Neural cell (in vitro differentiated cells): Measurements from ENCODE around the gene LCAT. TPM values are rescaled to one million over a fixed set of nuclear protein-coding genes. Genes with fewer than 3 reads are reported as not detected.
"Not testable (repeated sequence)": the region's sequence is repeated elsewhere in the genome, so short reads cannot be mapped to it uniquely, and the experiment has no call there.

Experiments used
- H2AFZ ChIP-seq: fragments of 200-600, 300-800 bp; sonication (generic), shearing (Covaris generic); 2 replicates; pipeline ENCODE4 v1.6.0; 2014; ENCODE audit warnings: low read depth, mild to moderate bottlenecking, antibody characterized with exemption, low read length, moderate library complexity
- H3F3A ChIP-seq: fragments of 200-600 bp; shearing (Covaris generic); 2 replicates; pipeline ENCODE4 v1.6.1; 2016; ENCODE audit warnings: mild to moderate bottlenecking, moderate library complexity, mixed read lengths, antibody characterized with exemption, low read length; ENCODE audit not compliant: insufficient read depth, poor library complexity, severe bottlenecking
- H3K27ac ChIP-seq: fragments of 200-600, 300-800 bp; sonication (generic), shearing (Covaris generic); 2 replicates; pipeline ENCODE4 v1.5.1; 2014; ENCODE audit warnings: mild to moderate bottlenecking, low read length, moderate library complexity
- H3K27me3 ChIP-seq: fragments of 300-800, 200-600 bp; sonication (generic), shearing (Covaris generic); 2 replicates; pipeline ENCODE4 v1.6.0; 2014; ENCODE audit warnings: mild to moderate bottlenecking, low read depth, low read length, moderate library complexity; ENCODE audit not compliant: insufficient read depth
- H3K36me3 ChIP-seq: fragments of 300-800, 200-600 bp; sonication (generic), shearing (Covaris generic); 2 replicates; pipeline ENCODE4 v1.5.1; 2014; ENCODE audit warnings: mild to moderate bottlenecking, antibody characterized with exemption, low read length, moderate library complexity; ENCODE audit not compliant: insufficient read depth
- H3K4me2 ChIP-seq: fragments of 300-800, 200-600 bp; sonication (generic), shearing (Covaris generic); 2 replicates; pipeline ENCODE4 v1.6.0; 2014; ENCODE audit warnings: mild to moderate bottlenecking, low read length
- H3K4me3 ChIP-seq: fragments of 300-800, 200-600 bp; sonication (generic), shearing (Covaris generic); 2 replicates; pipeline ENCODE4 v1.5.1; 2014; ENCODE audit warnings: mild to moderate bottlenecking, low read length, moderate library complexity
- H3K79me2 ChIP-seq: fragments of 200-600 bp; shearing (Covaris generic); replicated peaks from 2 replicates; pipeline ENCODE4 v1.6.0; 2014; ENCODE audit warnings: mild to moderate bottlenecking, low read length, moderate library complexity; ENCODE audit not compliant: insufficient read depth
- H3K9ac ChIP-seq: fragments of 300-800, 200-600 bp; sonication (generic), shearing (Covaris generic); 2 replicates; pipeline ENCODE4 v1.6.1; 2016; ENCODE audit warnings: mild to moderate bottlenecking, low read length, mixed read lengths
- H3K9me2 ChIP-seq: fragments of 200-600 bp; shearing (Covaris generic); 2 replicates; pipeline ENCODE4 v1.6.1; 2016; ENCODE audit warnings: mild to moderate bottlenecking, low read length, mixed read lengths; ENCODE audit not compliant: insufficient read depth
- H3K9me3 ChIP-seq: fragments of 200-600, 300-800 bp; sonication (generic), shearing (Covaris generic); 2 replicates; pipeline ENCODE4 v1.6.1; 2016; ENCODE audit warnings: mild to moderate bottlenecking, mixed run types, low read length, moderate library complexity, mixed read lengths
- H4K20me1 ChIP-seq: fragments of 200-600 bp; shearing (Covaris generic); 2 replicates; pipeline ENCODE4 v1.6.1; 2016; ENCODE audit warnings: mild to moderate bottlenecking, mixed run types; ENCODE audit not compliant: insufficient read depth
- CTCF ChIP-seq: fragments of 450-650 bp; IDR thresholded peaks from 2 replicates; pipeline ENCODE4 v1.5.1; 2014; ENCODE audit warnings: antibody characterized with exemption, mild to moderate bottlenecking, moderate library complexity; ENCODE audit not compliant: poor library complexity, severe bottlenecking
- EP300 ChIP-seq: fragments of 450-650 bp; conservative IDR thresholded peaks from 2 replicates; pipeline ENCODE4 v1.6.1; 2014; ENCODE audit warnings: antibody characterized with exemption, mild to moderate bottlenecking, moderate library complexity; ENCODE audit not compliant: poor library complexity, severe bottlenecking
- EZH2 ChIP-seq: fragments of 200-600, 300-800 bp; shearing (Covaris generic), sonication (generic); IDR thresholded peaks from 2 replicates; pipeline ENCODE4 v1.6.1; 2014; ENCODE audit warnings: antibody characterized with exemption, low read length, borderline replicate concordance, mild to moderate bottlenecking; ENCODE audit not compliant: insufficient read depth, poor library complexity, severe bottlenecking
- MXI1 ChIP-seq: fragments of 450-650 bp; conservative IDR thresholded peaks from 2 replicates; pipeline ENCODE4 v1.6.1; 2014; ENCODE audit warnings: antibody characterized with exemption, mild to moderate bottlenecking; ENCODE audit not compliant: poor library complexity, severe bottlenecking
- POLR2AphosphoS5 ChIP-seq: IDR thresholded peaks from 2 replicates; pipeline ENCODE4 v1.6.1; 2012
- RAD21 ChIP-seq: fragments of 450-650 bp; conservative IDR thresholded peaks from 2 replicates; pipeline ENCODE4 v1.6.1; 2014; ENCODE audit warnings: antibody characterized with exemption, mild to moderate bottlenecking, moderate library complexity
- REST ChIP-seq: IDR thresholded peaks from 2 replicates; pipeline ENCODE4 v1.6.1; 2012; ENCODE audit warnings: borderline replicate concordance
- SMC3 ChIP-seq: fragments of 450-650 bp; conservative IDR thresholded peaks from 2 replicates; pipeline ENCODE4 v1.6.1; 2014; ENCODE audit warnings: antibody characterized with exemption, mild to moderate bottlenecking, moderate library complexity; ENCODE audit not compliant: poor library complexity
- TAF1 ChIP-seq: IDR thresholded peaks from 2 replicates; pipeline ENCODE4 v1.6.1; 2012; ENCODE audit warnings: low read depth
- polyA plus RNA-seq: library from polyadenylated mRNA; depleted of rRNA; stranded (reverse); fragments of >200 nt; gene quantifications from 2 replicates; pipeline ENCODE4 v1.2.3, GENCODE V29; 2014

The LCAT gene
- polyA plus RNA-seq, 1 donor from 2014 or later = 0.32 TPM

- no peaks in the 10 kb centered on the region for H3K79me2 ChIP-seq
- TF ChIP-seq TAF1 (no peak), RAD21 (no peak), POLR2AphosphoS5 (no peak), CTCF (no peak), SMC3 (no peak), EZH2 (no peak), REST (no peak), EP300 (no peak), MXI1 (no peak)
- no peaks in the 10 kb centered on the region for H4K20me1 ChIP-seq
- no peaks in the 10 kb centered on the region for H3K36me3 ChIP-seq
- H3K9ac ChIP-seq = no peak overlapping the region
- H3K9me2 ChIP-seq = no peaks in the 10 kb centered on the region
- H2AFZ ChIP-seq = no peak overlapping the region
- H3F3A ChIP-seq = no peaks in the 10 kb centered on the region
- no peak overlapping the region for H3K27ac ChIP-seq
- H3K27me3 ChIP-seq = no peaks in the 10 kb centered on the region
- no peak overlapping the region for H3K4me3 ChIP-seq
- no peak overlapping the region for H3K4me2 ChIP-seq
- no peaks in the 10 kb centered on the region for H3K9me3 ChIP-seq
These were observed 3.4 kb downstream of the LCAT start for GRCh38 chr16:67940446-67941089.

GRCh38 chr16:67939507-67940445, 4.1 kb downstream of the LCAT start:
- Histone ChIP-seq H3K4me3 (no peak overlapping the region), H3F3A (no peaks in the 10 kb centered on the region), H3K9me2 (no peaks in the 10 kb centered on the region), H3K9me3 (no peaks in the 10 kb centered on the region), H3K9ac (no peak overlapping the region), H3K27ac (no peak overlapping the region), H3K4me2 (no peak overlapping the region), H4K20me1 (no peaks in the 10 kb centered on the region), H2AFZ (no peak overlapping the region), H3K79me2 (no peaks in the 10 kb centered on the region), H3K36me3 (no peaks in the 10 kb centered on the region), H3K27me3 (no peaks in the 10 kb centered on the region)
- TF ChIP-seq RAD21 (no peak), SMC3 (no peak), REST (no peak), MXI1 (no peak), EZH2 (no peak), TAF1 (no peak), CTCF (no peak), EP300 (no peak), POLR2AphosphoS5 (no peak)

- H3K9ac ChIP-seq, H3K27ac ChIP-seq, H3K4me3 ChIP-seq, H3K79me2 ChIP-seq, H4K20me1 ChIP-seq, H3K9me2 ChIP-seq, H3K4me2 ChIP-seq, H3K9me3 ChIP-seq, H2AFZ ChIP-seq, H3K27me3 ChIP-seq, H3K36me3 ChIP-seq, H3F3A ChIP-seq: not testable (repeated sequence)
These were observed 6.2 kb downstream of the LCAT start for GRCh38 chr16:67937713-67938112.
